ENCODE data around the gene GRIP1. TPM values are rescaled to one million over a fixed set of nuclear protein-coding genes. Genes with fewer than 3 reads are reported as not detected.

GRIP1 gene
- total RNA-seq, 1 experiment from 2014 or later = 1.5 TPM

Small RNAs within 50 kb of the gene (small RNA-seq; reads per million reads assigned to genes)
- gene OSBPL9P5 = not detected
